Measurements from ENCODE around the gene ZNF785. TPM values are rescaled to one million over a fixed set of nuclear protein-coding genes. Genes with fewer than 3 reads are reported as not detected.

The ZNF785 gene
- total RNA-seq, 4 donors from 2014 or later: 6.9 to 17.0 (median 12.2) TPM

GRCh38 chr16:30567991-30568638 lies 17.4 kb downstream of the ZNF785 start:
- ATAC-seq: no peak
- no peaks in the 10 kb centered on the region for H3K27me3 ChIP-seq
- WGBS, 2 donors (ENCODE audit: low coverage in 1 of 2): 58% methylated on average over 5 to 6 of the region's 6 CpGs
- H3K4me3 ChIP-seq: no peak overlapping the region
- H3K4me1 ChIP-seq: peaks cover 0 to 30% (median 19%) of the 10 kb centered on the region in 3 donors
- peaks cover 0 to 5% of the 10 kb centered on the region in 2 donors for H3K36me3 ChIP-seq
- H3K27ac ChIP-seq: peak overlapping the region in 1 of 4 donors; percentile 19
- no peak for TF ChIP-seq POLR2AphosphoS5 (IDR thresholded peaks at IDR 0.05)
- TF ChIP-seq POLR2A (IDR thresholded peaks at IDR 0.05): no peak
- TF ChIP-seq CTCF (IDR thresholded peaks at IDR 0.05): no peak
- TF ChIP-seq EP300 (IDR thresholded peaks at IDR 0.05): no peak
- H3K9me3 ChIP-seq: no peaks in the 10 kb centered on the region

- TF ChIP-seq EP300 (IDR thresholded peaks at IDR 0.05): no peak
- TF ChIP-seq POLR2A (IDR thresholded peaks at IDR 0.05): no peak
- TF ChIP-seq POLR2AphosphoS5 (IDR thresholded peaks at IDR 0.05): no peak
- TF ChIP-seq CTCF (IDR thresholded peaks at IDR 0.05): no peak
- H3K4me3 ChIP-seq: no peak overlapping the region
- H3K27ac ChIP-seq: no peak overlapping the region
- ATAC-seq: no peak
- H3K36me3 ChIP-seq: peaks cover 0 to 5% of the 10 kb centered on the region in 2 donors
- no peaks in the 10 kb centered on the region for H3K27me3 ChIP-seq
- no peaks in the 10 kb centered on the region for H3K9me3 ChIP-seq
- 62 to 73% methylated on average over 3 to 8 of the region's 14 CpGs for WGBS, 2 donors (ENCODE audit: low coverage in 1 of 2)
- H3K4me1 ChIP-seq: peaks cover 0 to 24% (median 15%) of the 10 kb centered on the region in 3 donors
These were observed 18.1 kb downstream of the ZNF785 start for GRCh38 chr16:30567160-30567990.

- no peaks in the 10 kb centered on the region for H3K27me3 ChIP-seq
- H3K4me3 ChIP-seq: no peak overlapping the region
- ATAC-seq: no peak
- peaks cover 0 to 23% (median 11%) of the 10 kb centered on the region in 3 donors for H3K4me1 ChIP-seq
- no peaks in the 10 kb centered on the region for H3K9me3 ChIP-seq
- TF ChIP-seq POLR2AphosphoS5 (IDR thresholded peaks at IDR 0.05) (no peak), CTCF (IDR thresholded peaks at IDR 0.05) (no peak), POLR2A (IDR thresholded peaks at IDR 0.05) (no peak), EP300 (IDR thresholded peaks at IDR 0.05) (no peak)
- no peak overlapping the region for H3K27ac ChIP-seq
- H3K36me3 ChIP-seq: peaks cover 0 to 5% of the 10 kb centered on the region in 2 donors
- 81 to 89% methylated on average over 3 to 4 of the region's 4 CpGs for WGBS, 2 donors (ENCODE audit: low coverage in 1 of 2)
These were observed 19.0 kb downstream of the ZNF785 start for GRCh38 chr16:30566531-30566930.

- Histone ChIP-seq H3K27ac (no peak overlapping the region), H3K4me3 (no peak overlapping the region), H3K4me1 (peaks cover 0 to 27% (median 11%) of the 10 kb centered on the region in 3 donors), H3K36me3 (peaks cover 0 to 5% of the 10 kb centered on the region in 2 donors), H3K27me3 (no peaks in the 10 kb centered on the region), H3K9me3 (no peaks in the 10 kb centered on the region)
- no peak for TF ChIP-seq CTCF (IDR thresholded peaks at IDR 0.05)
- no peak for TF ChIP-seq POLR2A (IDR thresholded peaks at IDR 0.05)
- TF ChIP-seq EP300 (IDR thresholded peaks at IDR 0.05): no peak
- TF ChIP-seq POLR2AphosphoS5 (IDR thresholded peaks at IDR 0.05): no peak
- WGBS, 2 donors (ENCODE audit: low coverage in 1 of 2): 40 to 50% methylated on average over 6 to 7 of the region's 8 CpGs
- ATAC-seq: no peak
These were observed 19.5 kb downstream of the ZNF785 start for GRCh38 chr16:30565984-30566383.

Measured in gastroesophageal sphincter (tissue), 4 donors.